Stimulated activated CD8-positive, alpha-beta memory T cell treated with anti-CD3 and anti-CD28 coated beads, Interleukin-2, amount 100 ng/mL, for 1 hour (primary cell): ENCODE measurements around the gene CUL7.
"Not testable (repeated sequence)": the region's sequence is repeated elsewhere in the genome, so short reads cannot be mapped to it uniquely, and the experiment has no call there.

Experiments
- DNase-seq, 2 donors: peaks; one replicate each; pipeline ENCODE4 v3.0.0-alpha.2; 2020; ENCODE audit warnings: low read depth in 2 of 2

The CUL7 gene

GRCh38 chr6:43016176-43016942 lies 37.3 kb downstream of the CUL7 start:
- no peak for DNase-seq

GRCh38 chr6:43014434-43014909 lies 39.2 kb downstream of the CUL7 start:
- DNase-seq = no peak

- peak; percentile 93 to 95 for DNase-seq
These were observed 39.7 kb downstream of the CUL7 start, which contains the start of the genes KLHDC3 and MEA1 for GRCh38 chr6:43013843-43014433. KLHDC3 (plus strand) TSS chr6:43014249; CDS start chr6:43017193, 2,944 bp downstream. MEA1 (minus strand) TSS chr6:43013946; CDS start chr6:43013813, 133 bp downstream.

GRCh38 chr6:43013097-43013842 lies 40.4 kb downstream of the CUL7 start:
- DNase-seq = no peak

- no peak for DNase-seq
These were observed 41.3 kb downstream of the CUL7 start for GRCh38 chr6:43012364-43012763.

- DNase-seq = no peak
These were observed 42.4 kb downstream of the CUL7 start for GRCh38 chr6:43011207-43011606.

GRCh38 chr6:43009124-43009523 lies 44.5 kb downstream of the CUL7 start:
- no peak for DNase-seq

GRCh38 chr6:43007126-43007525 lies 46.5 kb downstream of the CUL7 start:
- no peak for DNase-seq

GRCh38 chr6:43006251-43006650 lies 47.4 kb downstream of the CUL7 start:
- DNase-seq = no peak

GRCh38 chr6:43005844-43006243 lies 47.8 kb downstream of the CUL7 start:
- DNase-seq = no peak

GRCh38 chr6:43001843-43002242 lies 51.8 kb downstream of the CUL7 start:
- no peak for DNase-seq

- DNase-seq = not testable (repeated sequence)
These were observed 55.4 kb downstream of the CUL7 start for GRCh38 chr6:42998205-42998604.

GRCh38 chr6:42996513-42996912 lies 57.1 kb downstream of the CUL7 start:
- no peak for DNase-seq

GRCh38 chr6:42993445-42993844 lies 60.2 kb downstream of the CUL7 start:
- DNase-seq = no peak

GRCh38 chr6:42989923-42990322 lies 63.7 kb downstream of the CUL7 start:
- no peak for DNase-seq

- no peak for DNase-seq
These were observed 65.1 kb downstream of the CUL7 start for GRCh38 chr6:42988486-42989020.
